HG02678 (cell line): Measurements from ENCODE around the gene WDR4.
"Not testable (repeated sequence)": the region's sequence is repeated elsewhere in the genome, so short reads cannot be mapped to it uniquely, and the experiment has no call there.

ENCODE experiments used
- ATAC-seq: cut with Tn5 transposase; IDR thresholded peaks from one replicate; pipeline ENCODE4 v1.9.1; 2021; ENCODE audit warnings: mild to moderate bottlenecking, moderate library complexity; ENCODE audit not compliant: unreplicated experiment

Gene WDR4

GRCh38 chr21:42878993-42879787, at the start of gene WDR4:
TSS of gene WDR4 (minus strand) at chr21:42879539. CDS start at chr21:42879495, 44 bp downstream.
- peak; percentile 91 for ATAC-seq

GRCh38 chr21:42927474-42928200, 48.3 kb upstream of the WDR4 start:
- ATAC-seq, result not testable (repeated sequence)

GRCh38 chr21:42925114-42925926, 46.0 kb upstream of the WDR4 start, which contains the start of gene ERVH48-1:
TSS of gene ERVH48-1 (minus strand) at chr21:42925630. CDS start at chr21:42919006, 6,624 bp downstream.
- ATAC-seq, result no peak

GRCh38 chr21:42924433-42924751, 45.1 kb upstream of the WDR4 start:
- no peak for ATAC-seq

GRCh38 chr21:42923553-42924432, 44.5 kb upstream of the WDR4 start:
- no peak for ATAC-seq

GRCh38 chr21:42922918-42923317, 43.6 kb upstream of the WDR4 start:
- no peak for ATAC-seq

GRCh38 chr21:42921927-42922326, 42.6 kb upstream of the WDR4 start:
- no peak for ATAC-seq

- no peak for ATAC-seq
These were observed 39.0 kb upstream of the WDR4 start for GRCh38 chr21:42918291-42918690.

- ATAC-seq, result no peak
These were observed 34.1 kb upstream of the WDR4 start for GRCh38 chr21:42913476-42913875.

- not testable (repeated sequence) for ATAC-seq
These were observed 32.6 kb upstream of the WDR4 start for GRCh38 chr21:42911920-42912319.

- ATAC-seq, result not testable (repeated sequence)
These were observed 29.1 kb upstream of the WDR4 start for GRCh38 chr21:42908484-42908883.

- ATAC-seq, result no peak
These were observed 26.9 kb upstream of the WDR4 start for GRCh38 chr21:42906233-42906632.

- ATAC-seq, result no peak
These were observed 25.9 kb upstream of the WDR4 start for GRCh38 chr21:42905195-42905594.

GRCh38 chr21:42903817-42904216, 24.5 kb upstream of the WDR4 start:
- no peak for ATAC-seq

- no peak for ATAC-seq
These were observed 21.1 kb upstream of the WDR4 start for GRCh38 chr21:42900446-42900845.

- peak; percentile 91 for ATAC-seq
These were observed 13.8 kb upstream of the WDR4 start, which contains the start of gene NDUFV3 for GRCh38 chr21:42892931-42893755. TSS of gene NDUFV3 (plus strand) at chr21:42893309. CDS start at chr21:42893334, 25 bp downstream.

GRCh38 chr21:42892582-42892930, 13.2 kb upstream of the WDR4 start:
- no peak for ATAC-seq

- ATAC-seq, result no peak
These were observed 8.0 kb upstream of the WDR4 start for GRCh38 chr21:42887326-42887725.

GRCh38 chr21:42883921-42884320, 4.6 kb upstream of the WDR4 start:
- no peak for ATAC-seq
